HG03097 (cell line): ENCODE data around the gene FPGT.
"Not testable (repeated sequence)": the region's sequence is repeated elsewhere in the genome, so short reads cannot be mapped to it uniquely, and the experiment has no call there.

Experiments
- ATAC-seq: cut with Tn5 transposase; IDR thresholded peaks from one replicate; pipeline ENCODE4 v1.9.1; 2021; ENCODE audit not compliant: unreplicated experiment, low FRiP score

FPGT gene

GRCh38 chr1:74197657-74198552 lies at the start of gene FPGT, which contains the start of gene LRRIQ3:
FPGT (plus strand) TSS chr1:74198242; CDS start chr1:74198279, 37 bp downstream.
LRRIQ3 (minus strand) TSS chr1:74198176; CDS start chr1:74183684, 14,492 bp downstream.
- peak; percentile 95 for ATAC-seq

GRCh38 chr1:74160046-74160445 lies 38.0 kb upstream of the FPGT start:
- no peak for ATAC-seq

- ATAC-seq = no peak
Measured at GRCh38 chr1:74161497-74161896, 36.5 kb upstream of the FPGT start.

DNA sequence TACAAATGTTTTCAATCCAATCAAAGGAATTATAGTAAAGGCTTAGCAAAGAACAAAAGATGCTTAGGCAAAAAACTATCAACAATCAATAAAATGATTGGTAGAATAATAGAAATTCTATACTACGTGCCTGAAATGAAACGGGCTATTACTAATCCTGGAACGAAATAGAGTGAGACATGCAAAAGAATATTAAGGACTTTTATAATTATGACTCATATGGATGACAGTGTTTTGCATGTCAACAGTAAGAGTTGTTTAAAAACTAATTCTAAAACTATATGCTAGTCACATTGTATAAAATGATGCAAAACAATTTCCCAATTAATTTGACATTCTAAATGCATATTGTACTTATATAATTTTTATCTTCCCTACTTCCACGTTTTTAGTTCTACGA lies 35.7 kb upstream of the FPGT start:
- no peak for ATAC-seq

DNA sequence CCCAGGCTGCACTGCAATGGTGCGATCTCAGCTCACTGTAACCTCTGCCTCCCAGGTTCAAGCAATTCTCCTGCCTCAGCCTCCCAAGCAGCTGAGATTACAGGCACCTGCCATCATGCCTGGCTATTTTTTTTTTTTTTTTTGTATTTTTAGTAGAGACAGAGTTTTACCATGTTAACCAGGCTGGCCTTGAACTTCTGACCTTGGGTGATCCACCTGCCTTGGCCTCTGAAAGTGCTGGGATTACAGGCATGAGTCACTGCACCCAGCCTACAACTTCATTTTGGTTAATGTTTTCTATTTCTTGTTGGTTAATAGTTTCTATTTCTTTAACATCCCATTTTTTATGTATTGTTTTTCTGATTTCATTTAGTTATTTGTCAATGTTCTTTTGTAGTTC lies 23.6 kb upstream of the FPGT start:
- ATAC-seq = not testable (repeated sequence)

DNA sequence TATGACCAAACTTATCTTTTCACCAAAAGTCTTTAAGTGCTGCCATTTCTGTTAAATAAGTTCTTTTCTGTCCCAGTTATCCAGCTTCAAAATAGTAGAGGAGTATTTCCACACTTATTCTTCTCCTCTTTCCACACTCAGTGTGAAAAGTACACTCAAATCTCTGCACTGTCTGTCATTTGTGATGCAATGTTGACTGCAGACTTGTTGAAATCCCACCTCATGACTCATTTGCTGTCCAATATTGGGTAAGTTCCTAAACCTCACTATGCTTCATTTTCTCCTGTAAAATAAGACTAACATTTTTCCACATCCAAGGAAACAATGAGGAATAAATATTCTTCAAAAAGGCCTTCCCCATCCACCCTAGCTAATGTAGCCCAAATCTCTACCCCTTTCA lies 17.6 kb upstream of the FPGT start:
- no peak for ATAC-seq

DNA sequence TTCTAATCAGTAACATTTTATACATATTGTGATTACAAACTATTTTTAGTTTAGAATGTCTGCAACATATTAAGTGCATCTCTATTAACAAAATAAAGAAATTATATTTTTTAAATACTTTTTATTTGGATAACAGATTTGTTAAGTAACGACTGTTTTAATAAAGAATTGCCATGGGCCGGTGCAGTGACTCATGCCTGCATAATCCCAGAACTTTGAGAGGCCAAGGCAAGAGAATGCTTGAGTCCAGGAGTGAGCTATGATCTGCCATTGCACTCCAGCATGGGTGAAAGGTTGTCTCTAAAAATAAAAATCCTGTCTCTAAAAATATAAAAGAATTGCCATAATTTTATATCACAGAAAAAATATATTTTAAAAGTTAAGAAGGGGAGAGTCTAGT lies 4.1 kb upstream of the FPGT start:
- no peak for ATAC-seq

GRCh38 chr1:74195339-74195738 lies 2.7 kb upstream of the FPGT start:
- no peak for ATAC-seq

DNA sequence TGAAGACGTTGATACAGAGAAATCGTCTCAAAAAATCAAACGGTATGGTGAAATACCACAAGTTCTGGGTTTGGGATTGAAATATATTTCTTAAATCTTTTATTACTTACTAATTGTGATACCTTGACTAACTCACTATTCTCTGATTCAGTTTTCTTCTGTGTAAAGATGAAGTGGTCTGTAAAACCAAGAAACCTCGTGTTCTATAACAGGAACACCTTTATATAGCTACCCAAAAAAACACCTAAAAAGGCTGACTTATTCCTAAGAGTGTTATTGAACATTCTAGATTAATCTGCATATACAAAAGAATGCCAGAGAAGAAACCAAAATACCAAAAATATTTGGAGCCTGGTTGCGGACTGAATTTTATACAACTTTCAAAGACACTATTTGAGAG lies 787 bp upstream of the FPGT start:
- ATAC-seq = no peak

- ATAC-seq = no peak
Measured at GRCh38 chr1:74199504-74199903, 1.5 kb downstream of the FPGT start.

- ATAC-seq = no peak
Measured at GRCh38 chr1:74205266-74205665, 7.2 kb downstream of the FPGT start.

- ATAC-seq = no peak
Measured at GRCh38 chr1:74215229-74215628, 17.2 kb downstream of the FPGT start.

- ATAC-seq = no peak
Measured at GRCh38 chr1:74222701-74223100, 24.7 kb downstream of the FPGT start.

- no peak for ATAC-seq
Measured at GRCh38 chr1:74223453-74223852, 25.4 kb downstream of the FPGT start.

DNA sequence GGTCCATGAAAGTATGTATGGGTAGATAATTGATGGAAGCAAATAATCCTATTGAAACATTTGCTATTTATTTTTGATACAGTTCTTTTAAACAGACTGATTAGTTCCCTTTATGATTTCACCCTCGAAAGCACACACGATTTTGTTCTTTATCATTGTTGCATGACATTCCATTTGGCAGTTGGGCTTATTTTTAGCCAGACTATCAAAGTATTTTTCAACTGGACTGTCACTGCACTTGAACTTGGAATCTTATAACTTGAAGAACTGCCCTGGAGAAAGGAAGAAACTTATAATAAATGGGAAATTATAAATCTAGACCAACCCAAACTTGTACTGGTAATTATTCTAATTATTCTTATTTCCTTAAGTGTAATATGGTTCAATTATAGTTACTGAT lies 37.1 kb downstream of the FPGT start, which contains the start of gene TNNI3K:
TSS of gene TNNI3K (plus strand) at position 235 of the 400 bp plus-strand sequence. CDS start at position 300, 65 bp downstream.
- ATAC-seq = no peak

- ATAC-seq = no peak
Measured at GRCh38 chr1:74236440-74236839, 38.4 kb downstream of the FPGT start.

DNA sequence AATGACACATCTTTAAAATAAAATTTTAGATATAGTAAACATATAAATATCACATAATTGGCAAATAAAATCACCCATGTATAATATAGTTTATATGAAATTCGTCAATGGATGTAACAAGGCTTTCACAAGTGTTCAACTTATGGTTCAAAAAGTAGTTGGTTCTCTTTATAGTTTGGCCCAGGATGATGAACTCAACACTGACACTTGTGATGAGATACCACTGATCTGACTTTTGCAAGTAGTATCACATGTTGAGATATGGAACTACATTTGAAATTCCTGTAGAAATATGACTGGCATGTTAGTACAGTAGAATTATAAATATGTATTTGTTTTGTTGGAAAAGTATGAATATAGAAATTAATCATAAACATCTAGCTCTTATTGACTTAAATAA lies 39.0 kb downstream of the FPGT start:
- no peak for ATAC-seq

GRCh38 chr1:74237787-74238186 lies 39.7 kb downstream of the FPGT start:
- ATAC-seq = no peak

GRCh38 chr1:74245168-74245772 lies 47.2 kb downstream of the FPGT start:
- ATAC-seq = no peak

DNA sequence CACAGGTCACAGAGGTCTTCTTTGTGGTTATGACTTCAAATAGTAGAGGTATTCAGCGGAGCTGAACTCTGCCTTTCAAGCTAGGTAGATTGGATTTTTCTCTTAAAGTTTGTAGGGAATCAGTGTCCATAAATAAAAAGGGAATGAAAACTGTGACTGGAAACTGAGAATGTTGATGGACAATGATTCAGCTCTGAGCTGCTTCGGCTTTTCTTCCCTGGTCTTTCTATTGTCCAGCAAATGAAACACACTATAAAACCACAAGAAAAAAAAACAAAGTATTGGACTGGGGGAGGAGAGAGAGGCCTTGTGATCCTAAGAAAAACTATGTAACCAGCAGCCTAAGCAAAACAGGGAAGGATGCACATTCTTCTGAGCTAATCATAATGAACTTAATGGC lies 48.3 kb downstream of the FPGT start:
- no peak for ATAC-seq

DNA sequence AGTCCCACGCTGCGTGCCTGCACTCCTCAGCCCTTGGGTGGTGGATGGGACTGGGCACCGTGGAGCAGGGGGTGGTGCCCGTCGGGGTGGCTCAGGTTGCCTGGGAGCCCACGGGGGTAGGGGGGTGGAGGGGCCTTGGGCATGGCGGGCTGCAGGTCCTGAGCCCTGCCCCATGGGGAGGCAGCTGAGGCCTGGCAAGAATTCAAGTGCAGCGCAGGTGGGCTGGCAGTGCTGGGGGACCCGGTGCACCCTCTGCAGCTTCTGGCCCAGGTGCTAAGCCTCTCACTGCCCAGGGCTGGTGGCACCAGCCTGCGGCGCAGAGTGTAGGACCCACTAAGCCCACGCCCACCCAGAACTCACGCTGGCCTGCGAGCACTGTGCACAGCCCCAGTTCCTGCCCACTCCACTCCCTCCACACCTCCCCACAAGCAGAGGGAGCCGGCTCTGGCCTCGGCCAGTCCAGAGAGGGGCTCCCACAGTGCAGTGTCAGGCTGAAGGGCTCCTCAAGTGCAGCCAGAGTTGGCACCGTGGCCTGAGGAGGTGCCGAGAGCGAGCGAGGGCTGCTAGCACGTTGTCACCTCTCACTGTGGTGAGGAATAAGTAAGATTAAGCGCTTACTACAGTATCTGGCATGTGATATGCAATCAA lies 50.0 kb downstream of the FPGT start:
- ATAC-seq = no peak
